Left ventricle myocardium inferior (tissue), 1 donor: ENCODE data around the gene ST6GALNAC3. TPM values are rescaled to one million over a fixed set of nuclear protein-coding genes. Genes with fewer than 3 reads are reported as not detected.

Experiments
- DNase-seq: peaks from one replicate; pipeline ENCODE4 v3.0.0-alpha.2; 2020
- H3K27ac ChIP-seq: fragments of 200-600 bp; replicated peaks from 2 replicates; pipeline ENCODE4 v1.8.0; 2021
- H3K27me3 ChIP-seq: fragments of 200-600 bp; 2 replicates; pipeline ENCODE4 v1.8.0; 2021; ENCODE audit warnings: low read depth
- H3K36me3 ChIP-seq: fragments of 200-600 bp; 2 replicates; pipeline ENCODE4 v1.8.0; 2021
- H3K4me1 ChIP-seq: fragments of 200-600 bp; 2 replicates; pipeline ENCODE4 v1.8.0; 2021
- H3K4me3 ChIP-seq: fragments of 200-600 bp; 2 replicates; pipeline ENCODE4 v1.8.0; 2021; ENCODE audit warnings: mild to moderate bottlenecking, moderate library complexity
- H3K9me3 ChIP-seq: fragments of 200-600 bp; replicated peaks from 2 replicates; pipeline ENCODE4 v1.8.0; 2021
- CTCF ChIP-seq: fragments of 200-600 bp; IDR thresholded peaks from 2 replicates; pipeline ENCODE4 v1.8.0; 2021; ENCODE audit warnings: antibody characterized with exemption, mild to moderate bottlenecking, borderline replicate concordance
- intact Hi-C: fragments of 100-400 bp; cut with micrococcal nuclease; formaldehyde crosslinking; loops from one replicate; pipeline ENCODE4 v1.11.0; 2022
- total RNA-seq: library from RNA; stranded (reverse); fragmentation: NEBNext Ultra II Directional; extraction: Animal tissue kit (Norgen Biotek cat#: 25700); gene quantifications from one replicate; pipeline ENCODE4 v1.2.1, GENCODE V29; 2021
- donor health status: DM: no; HTN: yes; CAD: no; lungs with severe emphysema.

The ST6GALNAC3 gene
- total RNA-seq, 1 donor from 2014 or later, result 4.5 TPM

DNA sequence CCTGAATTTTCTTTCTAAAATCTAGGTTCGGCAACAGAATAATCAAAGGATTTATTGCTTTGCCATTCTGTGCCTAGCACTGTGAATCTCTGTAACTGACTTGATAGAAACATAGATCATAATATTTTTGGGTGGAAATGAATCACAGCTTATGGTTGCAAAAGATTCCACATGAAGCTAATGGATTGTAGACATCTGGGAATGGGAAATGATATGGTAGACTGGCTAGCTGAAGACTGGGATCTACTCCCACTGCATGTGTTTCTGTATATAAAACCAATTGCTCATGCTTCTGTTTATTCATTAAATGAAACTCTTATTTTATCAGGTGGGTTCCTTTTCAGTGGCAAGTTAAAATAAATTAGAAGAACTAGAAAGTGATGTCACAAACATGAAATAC is 395.6 kb downstream of the ST6GALNAC3 start:
- Histone ChIP-seq H3K27ac (no peak overlapping the region), H3K4me3 (no peak overlapping the region), H3K9me3 (no peaks in the 10 kb centered on the region), H3K27me3 (no peaks in the 10 kb centered on the region), H3K36me3 (no peaks in the 10 kb centered on the region), H3K4me1 (no peaks in the 10 kb centered on the region)
- intact Hi-C loops, result no loop called here
- TF ChIP-seq CTCF, result no peak
- no peak for DNase-seq

DNA sequence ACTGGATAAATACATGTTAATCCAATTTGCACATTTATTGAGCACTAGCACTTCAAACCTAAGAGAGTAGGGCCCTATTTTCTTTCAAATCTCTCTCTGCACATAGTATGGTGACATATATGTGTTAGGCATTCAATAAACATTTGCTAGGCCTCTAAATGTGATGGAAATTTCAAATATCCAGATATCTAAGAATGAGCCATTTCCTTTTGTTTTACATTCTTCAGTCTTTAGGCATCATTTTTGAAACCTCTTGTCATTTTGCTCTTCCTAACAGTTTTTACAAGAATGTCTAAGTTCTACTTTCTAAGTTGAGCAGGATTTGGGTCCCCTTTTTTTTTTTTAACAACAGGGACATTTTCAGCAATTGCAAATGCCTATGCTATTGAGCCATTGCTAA is 397.0 kb downstream of the ST6GALNAC3 start:
- no peak for TF ChIP-seq CTCF
- H3K9me3 ChIP-seq, result peaks cover 5% of the 10 kb centered on the region

GRCh38 chr1:76473591-76473990 is 399.0 kb downstream of the ST6GALNAC3 start:
- Histone ChIP-seq H3K36me3 (no peaks in the 10 kb centered on the region), H3K4me1 (no peaks in the 10 kb centered on the region), H3K27ac (no peak overlapping the region), H3K27me3 (no peaks in the 10 kb centered on the region), H3K9me3 (peaks cover 5% of the 10 kb centered on the region), H3K4me3 (no peak overlapping the region)
- no peak for DNase-seq
- TF ChIP-seq CTCF, result no peak
- intact Hi-C loops, result no loop called here

More for the DNA sequence above, 397.0 kb downstream of the ST6GALNAC3 start:
- intact Hi-C loops, result no loop called here
- H3K27me3 ChIP-seq, result no peaks in the 10 kb centered on the region
- H3K4me1 ChIP-seq, result no peaks in the 10 kb centered on the region
- no peak for DNase-seq
- no peak overlapping the region for H3K4me3 ChIP-seq
- no peak overlapping the region for H3K27ac ChIP-seq
- H3K36me3 ChIP-seq, result no peaks in the 10 kb centered on the region

DNA sequence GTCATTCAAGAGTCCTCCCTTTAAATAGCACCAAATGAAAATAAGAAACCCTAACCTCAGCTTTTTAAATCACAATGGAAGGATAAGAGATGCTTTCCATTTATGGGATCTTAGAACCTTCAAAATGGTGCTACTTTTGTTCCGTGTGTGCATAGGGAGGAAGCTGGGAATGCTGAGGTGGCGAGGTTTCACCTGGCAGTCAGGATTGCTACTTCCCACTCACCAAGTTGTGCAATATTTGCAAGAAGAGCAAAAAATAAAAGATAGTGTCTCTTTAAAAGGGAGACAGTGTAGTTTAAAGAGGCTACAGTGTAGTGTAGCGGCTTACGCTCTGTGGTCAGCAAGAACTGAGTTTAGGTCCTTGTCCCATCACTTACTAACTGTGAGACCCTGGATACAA is 400.4 kb downstream of the ST6GALNAC3 start:
- Histone ChIP-seq H3K27ac (no peak overlapping the region), H3K27me3 (no peaks in the 10 kb centered on the region), H3K36me3 (no peaks in the 10 kb centered on the region), H3K4me1 (no peaks in the 10 kb centered on the region), H3K4me3 (no peak overlapping the region), H3K9me3 (peaks cover 5% of the 10 kb centered on the region)
- intact Hi-C loops, result no loop called here
- TF ChIP-seq CTCF, result no peak
- no peak for DNase-seq

GRCh38 chr1:76477156-76477555 is 402.6 kb downstream of the ST6GALNAC3 start:
- DNase-seq, result no peak
- Histone ChIP-seq H3K9me3 (peaks cover 5% of the 10 kb centered on the region), H3K27ac (no peak overlapping the region), H3K4me1 (no peaks in the 10 kb centered on the region), H3K27me3 (no peaks in the 10 kb centered on the region), H3K4me3 (no peak overlapping the region), H3K36me3 (no peaks in the 10 kb centered on the region)
- no peak for TF ChIP-seq CTCF
- intact Hi-C loops, result no loop called here

GRCh38 chr1:76480827-76481226 is 406.3 kb downstream of the ST6GALNAC3 start:
- no peak overlapping the region for H3K4me3 ChIP-seq
- H3K36me3 ChIP-seq, result no peaks in the 10 kb centered on the region
- TF ChIP-seq CTCF, result no peak
- no peak for DNase-seq
- intact Hi-C loops, result no loop called here
- no peak overlapping the region for H3K27ac ChIP-seq
- no peaks in the 10 kb centered on the region for H3K4me1 ChIP-seq
- peaks cover 3% of the 10 kb centered on the region for H3K9me3 ChIP-seq
- H3K27me3 ChIP-seq, result no peaks in the 10 kb centered on the region
